MM.1S (cell line): ENCODE results near the gene GMPPA.

ENCODE experiments used
- EZH2 ChIP-seq: fragments of 300-600 bp; sonication (generic); optimal IDR thresholded peaks from 2 replicates; pipeline ENCODE3; 2017; ENCODE audit warnings: low read depth, mild to moderate bottlenecking, antibody characterized with exemption, low read length, mixed read lengths
- TF ChIP-seq, protein P1 (sequence below): fragments of 300-600 bp; sonication (generic); IDR thresholded peaks from 2 replicates; pipeline ENCODE4 v1.5.1; 2016; ENCODE audit warnings: antibody characterized with exemption, low read length, mixed read lengths

DNA sequence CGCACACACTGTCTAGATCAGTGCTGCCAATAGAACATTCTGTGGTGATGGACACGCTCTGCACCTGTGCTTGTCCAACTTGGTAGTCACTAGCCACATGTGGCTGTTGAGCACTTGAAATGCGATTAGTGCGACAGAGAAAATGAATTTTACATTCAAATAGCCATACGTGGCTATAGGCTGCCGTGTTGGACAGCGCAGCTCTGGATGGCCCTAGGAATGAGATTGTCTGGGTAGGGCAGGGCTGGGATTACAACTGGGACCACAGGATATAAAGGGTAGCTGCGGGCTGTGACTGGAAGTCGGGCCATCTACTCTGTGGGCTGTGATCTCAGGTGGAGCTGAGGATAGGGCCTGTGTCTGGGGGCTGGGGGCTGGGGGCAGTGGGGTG, 20.8 kb downstream of the GMPPA start:
- TF ChIP-seq, protein P1, sequence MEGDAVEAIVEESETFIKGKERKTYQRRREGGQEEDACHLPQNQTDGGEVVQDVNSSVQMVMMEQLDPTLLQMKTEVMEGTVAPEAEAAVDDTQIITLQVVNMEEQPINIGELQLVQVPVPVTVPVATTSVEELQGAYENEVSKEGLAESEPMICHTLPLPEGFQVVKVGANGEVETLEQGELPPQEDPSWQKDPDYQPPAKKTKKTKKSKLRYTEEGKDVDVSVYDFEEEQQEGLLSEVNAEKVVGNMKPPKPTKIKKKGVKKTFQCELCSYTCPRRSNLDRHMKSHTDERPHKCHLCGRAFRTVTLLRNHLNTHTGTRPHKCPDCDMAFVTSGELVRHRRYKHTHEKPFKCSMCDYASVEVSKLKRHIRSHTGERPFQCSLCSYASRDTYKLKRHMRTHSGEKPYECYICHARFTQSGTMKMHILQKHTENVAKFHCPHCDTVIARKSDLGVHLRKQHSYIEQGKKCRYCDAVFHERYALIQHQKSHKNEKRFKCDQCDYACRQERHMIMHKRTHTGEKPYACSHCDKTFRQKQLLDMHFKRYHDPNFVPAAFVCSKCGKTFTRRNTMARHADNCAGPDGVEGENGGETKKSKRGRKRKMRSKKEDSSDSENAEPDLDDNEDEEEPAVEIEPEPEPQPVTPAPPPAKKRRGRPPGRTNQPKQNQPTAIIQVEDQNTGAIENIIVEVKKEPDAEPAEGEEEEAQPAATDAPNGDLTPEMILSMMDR: no peak
- TF ChIP-seq EZH2: no peak
